ENCODE results near the gene ADPRS. TPM values are rescaled to one million over a fixed set of nuclear protein-coding genes. Genes with fewer than 3 reads are reported as not detected.

ADPRS gene
- total and polyA plus RNA-seq, 9 of the 15 experiments (the other 6 are each of a cell fraction or from before 2014, with no cell fraction given): 5.9 to 40.0 (median 27.4) TPM

GRCh38 chr1:36119456-36119855 is 30.8 kb downstream of the ADPRS start:
- Histone ChIP-seq H4K20me1 (replicated peaks; ENCODE audit: control insufficient read depth, insufficient read depth, low read length) (no peaks in the 10 kb centered on the region; the same call in none of the 2 replicates), H2AFZ (ENCODE audit: low read depth, low read length) (no peak overlapping the region), H3K9ac (ENCODE audit: insufficient read depth in 1 of 2, low read depth in 2 of 2, low read length in 2 of 2) (peak overlapping the region in 1 of 2 experiments; percentile 80; a peak in 2 of 4 replicates), H3K4me1 (replicated peaks in 1 of 2; ENCODE audit: control insufficient read depth in 2 of 2, insufficient read depth in 2 of 2, low read length in 2 of 2) (peaks cover 0 to 21% of the 10 kb centered on the region in 2 experiments; a peak in 3 of 5 replicates), H3K27ac (ENCODE audit: extremely low read depth, low read depth, low read length) (no peak overlapping the region), H3K9me3 (replicated peaks; ENCODE audit: control insufficient read depth, insufficient read depth, low read depth, low read length) (no peaks in the 10 kb centered on the region), H3K79me2 (ENCODE audit: control insufficient read depth, insufficient read depth, low read length) (no peaks in the 10 kb centered on the region), H3K4me2 (ENCODE audit: insufficient read depth, low read length) (no peak overlapping the region), H3K9me1 (ENCODE audit: control insufficient read depth, insufficient read depth, low read length) (no peaks in the 10 kb centered on the region), H3K4me3 (no peak overlapping the region), H3K36me3 (ENCODE audit: control insufficient read depth, insufficient read depth, low read length) (no peaks in the 10 kb centered on the region), H3K27me3 (ENCODE audit: control insufficient read depth in 2 of 2, insufficient read depth in 2 of 2, low read length in 2 of 2) (peaks cover 0 to 10% of the 10 kb centered on the region in 2 experiments; a peak in 1 of 5 replicates)
- FAIRE-seq: no peak
- no peak for ATAC-seq
- ChIA-PET CTCF (ENCODE audit: low intra/inter-chr PET ratio) (no interaction called here), POLR2A (interaction anchor here (0.6 to 3.7 kb wide), 9 partner anchors 9 to 188 kb away, joined by 3 to 19 read pairs (median 4); partner anchors contain the start of gene AGO3)
- TF ChIP-seq DMBX1 (CRISPR knock-in tag; IDR thresholded peaks at IDR 0.05; ENCODE audit: borderline replicate concordance) (no peak), ZNF507 (tag; conservative IDR thresholded peaks at IDR 0.05) (no peak), KDM5B (IDR thresholded peaks at IDR 0.05; ENCODE audit: insufficient replicate concordance, low read depth, low read length) (no peak), TFAM (CRISPR knock-in tag; conservative IDR thresholded peaks at IDR 0.05) (no peak), TRIM24 (IDR thresholded peaks at IDR 0.05) (no peak), MEIS2 (IDR thresholded peaks at IDR 0.05; ENCODE audit: partially characterized antibody) (no peak), CREB1 (IDR thresholded peaks at IDR 0.05) (no peak), CREB1 (CRISPR knock-in tag; IDR thresholded peaks at IDR 0.05) (no peak), RHOXF2B (CRISPR knock-in tag; conservative IDR thresholded peaks at IDR 0.05) (no peak), ELF1 (tag; IDR thresholded peaks at IDR 0.05) (no peak)
- TF ChIP-seq, protein P1, sequence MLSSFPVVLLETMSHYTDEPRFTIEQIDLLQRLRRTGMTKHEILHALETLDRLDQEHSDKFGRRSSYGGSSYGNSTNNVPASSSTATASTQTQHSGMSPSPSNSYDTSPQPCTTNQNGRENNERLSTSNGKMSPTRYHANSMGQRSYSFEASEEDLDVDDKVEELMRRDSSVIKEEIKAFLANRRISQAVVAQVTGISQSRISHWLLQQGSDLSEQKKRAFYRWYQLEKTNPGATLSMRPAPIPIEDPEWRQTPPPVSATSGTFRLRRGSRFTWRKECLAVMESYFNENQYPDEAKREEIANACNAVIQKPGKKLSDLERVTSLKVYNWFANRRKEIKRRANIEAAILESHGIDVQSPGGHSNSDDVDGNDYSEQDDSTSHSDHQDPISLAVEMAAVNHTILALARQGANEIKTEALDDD (IDR thresholded peaks at IDR 0.05): no peak
- TF ChIP-seq, protein P2, sequence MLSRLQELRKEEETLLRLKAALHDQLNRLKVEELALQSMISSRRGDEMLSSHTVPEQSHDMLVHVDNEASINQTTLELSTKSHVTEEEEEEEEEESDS (CRISPR knock-in tag; IDR thresholded peaks at IDR 0.05): no peak
- TF ChIP-seq, protein P3, sequence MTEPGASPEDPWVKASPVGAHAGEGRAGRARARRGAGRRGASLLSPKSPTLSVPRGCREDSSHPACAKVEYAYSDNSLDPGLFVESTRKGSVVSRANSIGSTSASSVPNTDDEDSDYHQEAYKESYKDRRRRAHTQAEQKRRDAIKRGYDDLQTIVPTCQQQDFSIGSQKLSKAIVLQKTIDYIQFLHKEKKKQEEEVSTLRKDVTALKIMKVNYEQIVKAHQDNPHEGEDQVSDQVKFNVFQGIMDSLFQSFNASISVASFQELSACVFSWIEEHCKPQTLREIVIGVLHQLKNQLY (CRISPR knock-in tag; conservative IDR thresholded peaks at IDR 0.05): no peak
- 29% methylated on average over 9 of the region's 9 CpGs for WGBS (ENCODE audit: insufficient coverage, low coverage, missing lambda C conversion rate)
- no peak for DNase-seq (ENCODE audit: extremely low read depth in 1 of 4, low spot score in 3 of 4)
- in situ Hi-C loops (cut with MboI): no loop called here
- intact Hi-C loops (cut with micrococcal nuclease): no loop called here
- no TSS peak for BruUV-seq (replicated peaks)
